Measurements from ENCODE around the gene ADO. TPM values are rescaled to one million over a fixed set of nuclear protein-coding genes. Genes with fewer than 3 reads are reported as not detected.

ADO gene
- total RNA-seq, 1 experiment from 2014 or later, result 26.2 TPM

GRCh38 chr10:62852961-62853702 is 48.6 kb downstream of the ADO start:
- TF ChIP-seq EZH2phosphoT487 (IDR thresholded peaks at IDR 0.05; ENCODE audit: borderline replicate concordance), result no peak
- TF ChIP-seq ZNF274 (IDR thresholded peaks at IDR 0.05; ENCODE audit: low read depth, low read length), result no peak
- no peak for TF ChIP-seq REST (IDR thresholded peaks at IDR 0.05; ENCODE audit: low read depth)
- no peak for TF ChIP-seq SP1 (IDR thresholded peaks at IDR 0.05; ENCODE audit: low read depth)
- TF ChIP-seq ATF3 (IDR thresholded peaks at IDR 0.05), result no peak
- TF ChIP-seq POLR2A (IDR thresholded peaks at IDR 0.05; ENCODE audit: borderline replicate concordance, extremely low read depth, insufficient read depth, insufficient read length), result no peak
- TF ChIP-seq TCF7L2 (IDR thresholded peaks at IDR 0.05; ENCODE audit: borderline replicate concordance, extremely low read depth, insufficient read depth, insufficient read length), result no peak
- BruUV-seq (replicated peaks), result no TSS peak
- no peaks in the 10 kb centered on the region for H3K4me1 ChIP-seq (ENCODE audit: control insufficient read depth in 1 of 2, insufficient read depth in 2 of 2, low read length in 2 of 2)
- no peaks in the 10 kb centered on the region for H3K79me2 ChIP-seq (ENCODE audit: insufficient read depth, low read length)
- H2AFZ ChIP-seq (ENCODE audit: low read depth, low read length, poor library complexity, severe bottlenecking), result no peak overlapping the region
- intact Hi-C loops (cut with micrococcal nuclease), result no loop called here
- H3K27me3 ChIP-seq (ENCODE audit: insufficient read depth, low read length), result no peaks in the 10 kb centered on the region
- no peak overlapping the region for H3K27ac ChIP-seq (ENCODE audit: low read depth, low read length)
- no peak overlapping the region for H3K4me3 ChIP-seq (replicated peaks in 1 of 2; ENCODE audit: low read depth in 1 of 2, low read length in 2 of 2)
- no peak overlapping the region for H3K4me2 ChIP-seq (ENCODE audit: low read length)
- no peaks in the 10 kb centered on the region for H3K9me3 ChIP-seq (ENCODE audit: control insufficient read depth in 1 of 2, insufficient read depth in 1 of 2, low read depth in 1 of 2, low read length in 2 of 2)
- no peak for ATAC-seq
- DNase-seq (ENCODE audit: low read depth, low spot score), result no peak
- ChIA-PET CTCF (interaction anchor here (0.9 kb wide), 1 partner anchor 10 kb away, joined by 3 read pairs; no protein-coding TSS in a partner anchor), RAD21 (ENCODE audit: low non-redundant PET in 1 of 2, low total read pairs in 2 of 2, uncharacterized antibody in 2 of 2, unreplicated experiment in 2 of 2) (no interaction called here), POLR2A (no interaction called here)
- H3K36me3 ChIP-seq (ENCODE audit: control insufficient read depth in 1 of 2, insufficient read depth in 2 of 2, low read length in 2 of 2), result no peaks in the 10 kb centered on the region
- H4K20me1 ChIP-seq (ENCODE audit: insufficient read depth), result no peaks in the 10 kb centered on the region
- no peak overlapping the region for H3K9ac ChIP-seq (ENCODE audit: low read length)
- H3K9me2 ChIP-seq (ENCODE audit: insufficient read depth), result no peaks in the 10 kb centered on the region
